GM19372 (cell line): Measurements from ENCODE around the gene RTRAF.

ENCODE experiments used
- ATAC-seq: cut with Tn5 transposase; IDR thresholded peaks from one replicate; pipeline ENCODE4 v1.9.1; 2021; ENCODE audit warnings: mild to moderate bottlenecking, low read depth, moderate library complexity; ENCODE audit not compliant: unreplicated experiment

RTRAF gene

DNA sequence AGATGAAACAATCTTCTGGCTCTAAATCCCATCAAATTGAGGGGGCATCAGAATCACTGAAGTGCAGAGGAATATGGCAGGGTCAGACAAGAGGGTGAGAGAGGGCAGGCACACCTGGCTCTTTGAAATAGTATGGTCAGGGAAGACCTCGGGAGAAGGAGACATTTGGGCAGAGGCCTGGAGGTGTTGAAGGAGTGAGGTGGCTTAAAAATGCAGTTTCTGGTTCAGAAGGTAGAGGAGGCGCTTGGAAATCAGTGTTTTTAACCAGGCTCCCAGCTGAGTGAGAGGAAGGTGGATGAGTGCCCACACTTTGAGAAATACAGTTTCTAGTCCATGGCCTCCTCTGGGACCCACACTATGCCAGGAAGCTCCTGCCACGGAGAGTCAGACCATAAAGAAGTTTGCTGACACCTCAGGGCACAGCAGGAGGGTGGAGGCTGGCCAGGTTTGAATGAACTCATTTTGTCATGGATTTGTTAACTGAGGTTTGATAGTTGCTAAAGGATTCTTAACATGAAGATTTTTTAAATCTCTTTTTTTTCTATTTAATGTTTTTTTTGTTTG is 59.4 kb downstream of the RTRAF start:
- ATAC-seq = no peak

DNA sequence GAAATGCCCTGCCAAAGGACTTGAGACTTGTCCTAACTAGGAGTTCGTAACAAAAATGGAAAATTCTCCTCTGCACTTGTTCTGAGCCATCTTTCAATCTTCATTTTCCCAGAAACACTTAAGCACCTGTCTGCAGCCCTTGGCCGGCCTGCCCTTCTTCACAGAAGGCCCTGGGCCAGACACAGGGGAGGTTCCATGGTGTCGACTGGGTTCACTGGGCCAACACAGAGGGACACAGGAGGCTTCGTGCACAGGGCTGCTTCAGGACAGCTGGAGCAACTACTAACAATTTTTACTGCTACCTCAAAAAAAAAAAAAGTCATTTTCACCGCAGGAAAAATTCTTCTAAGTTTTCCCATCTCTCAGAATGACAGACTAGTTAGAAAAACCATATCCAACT is 59.9 kb downstream of the RTRAF start:
- no peak for ATAC-seq

DNA sequence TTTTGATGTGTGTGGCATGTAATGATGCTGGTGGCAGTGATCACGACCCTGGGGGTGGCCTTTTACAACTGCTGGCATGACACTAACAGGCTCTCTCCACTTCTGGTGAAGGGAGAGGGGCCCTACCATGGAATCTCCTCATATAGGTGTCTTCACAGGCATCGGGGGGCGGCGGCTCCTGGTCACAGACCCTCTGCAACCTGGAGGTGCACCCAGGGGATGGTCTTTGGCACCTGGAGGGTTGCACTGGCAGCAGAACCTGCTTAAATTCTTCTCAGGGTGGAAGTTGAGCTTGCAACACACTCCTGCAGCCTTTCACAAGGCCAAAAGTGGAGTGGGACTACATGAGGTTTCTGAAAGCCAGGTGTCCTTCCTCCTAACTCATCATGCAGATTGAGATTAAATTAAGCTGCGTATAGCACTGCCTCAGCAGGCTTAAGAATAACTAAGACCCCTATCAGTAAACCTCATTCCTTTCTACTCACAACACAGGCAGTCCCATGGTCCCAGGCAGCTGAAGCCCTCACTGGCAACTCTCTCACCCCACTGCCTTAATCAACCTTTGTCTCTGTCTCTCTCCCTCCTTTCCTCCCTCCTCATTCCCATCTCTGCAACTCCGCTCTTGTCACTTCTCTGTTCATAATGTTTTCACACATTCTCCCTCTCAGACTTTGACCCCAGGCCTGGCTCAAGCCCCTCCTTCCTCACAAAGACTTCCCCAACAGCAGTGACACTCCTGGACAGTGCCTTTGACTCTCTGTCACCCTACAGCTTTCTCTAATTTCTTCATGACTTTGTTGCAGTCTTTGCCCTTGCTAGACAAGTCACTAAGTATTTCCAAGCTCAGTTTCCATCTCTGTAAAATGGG is 60.6 kb downstream of the RTRAF start:
- no peak for ATAC-seq

DNA sequence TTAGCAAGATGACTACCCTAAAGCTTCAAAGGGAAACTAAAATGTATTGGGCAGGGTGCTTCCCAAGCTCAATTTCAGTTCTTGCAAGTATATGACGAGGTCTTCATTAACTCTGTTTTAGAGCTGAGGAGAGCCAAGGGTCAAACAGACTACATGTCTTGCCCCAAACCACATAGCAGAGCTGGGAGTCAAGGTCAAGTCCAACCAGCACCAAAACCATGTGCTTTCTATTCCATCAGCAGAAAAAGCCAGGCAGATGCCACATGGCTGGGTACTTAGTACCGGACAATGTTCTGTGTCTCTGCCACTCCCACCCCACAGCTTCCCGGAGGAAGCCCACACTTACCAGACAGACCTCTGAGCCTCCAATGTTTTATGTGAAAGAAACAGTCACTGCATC is 61.9 kb downstream of the RTRAF start:
- no peak for ATAC-seq

DNA sequence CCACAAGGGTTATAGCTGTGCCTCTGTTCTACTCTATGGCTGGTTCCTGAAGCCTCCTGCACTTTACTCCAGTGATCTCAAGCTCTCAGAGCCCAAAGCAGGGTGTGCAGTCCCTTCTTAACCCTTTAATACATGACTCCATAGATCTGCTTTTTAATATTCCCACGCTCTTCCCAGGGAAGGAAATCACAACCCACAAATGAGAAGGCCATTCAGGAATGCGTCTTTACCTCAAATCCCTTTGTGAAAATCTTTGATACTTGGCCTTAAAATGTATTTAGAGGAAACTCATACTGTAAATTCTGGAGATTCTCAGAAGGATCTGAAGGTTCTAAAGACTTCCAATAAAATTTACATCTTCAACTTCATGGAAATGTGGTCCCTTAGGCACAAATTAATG is 62.5 kb downstream of the RTRAF start:
- no peak for ATAC-seq

DNA sequence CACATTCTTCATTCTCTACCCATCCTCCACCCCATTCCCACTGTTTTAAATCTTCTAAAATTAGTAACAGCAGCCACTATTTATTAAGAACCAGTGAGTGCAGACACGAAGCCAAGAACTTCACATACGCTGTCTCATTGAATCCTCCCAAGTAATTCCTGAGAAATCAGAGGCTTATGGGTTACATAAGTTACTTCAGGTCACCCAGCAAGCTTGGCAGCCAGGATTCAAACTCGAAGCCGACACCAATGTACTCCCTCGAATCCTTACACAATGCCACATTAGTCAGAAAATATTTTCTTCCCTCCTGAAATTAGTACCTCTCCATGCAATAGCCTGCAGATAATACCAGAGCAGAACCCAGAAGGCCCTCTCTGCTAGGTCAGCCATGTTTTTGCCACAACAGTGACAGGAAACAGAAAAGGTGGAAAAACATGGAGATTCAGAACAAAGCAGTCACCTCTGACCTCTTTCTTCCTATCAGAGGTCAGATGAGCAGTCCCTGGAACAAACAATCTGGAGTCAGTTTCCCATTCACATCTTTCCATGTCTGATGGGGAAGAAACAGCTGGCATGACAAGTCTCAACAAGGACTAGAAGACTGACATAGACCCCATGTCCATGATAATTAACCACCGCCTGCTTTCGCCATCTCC is 63.1 kb downstream of the RTRAF start:
- ATAC-seq = no peak

DNA sequence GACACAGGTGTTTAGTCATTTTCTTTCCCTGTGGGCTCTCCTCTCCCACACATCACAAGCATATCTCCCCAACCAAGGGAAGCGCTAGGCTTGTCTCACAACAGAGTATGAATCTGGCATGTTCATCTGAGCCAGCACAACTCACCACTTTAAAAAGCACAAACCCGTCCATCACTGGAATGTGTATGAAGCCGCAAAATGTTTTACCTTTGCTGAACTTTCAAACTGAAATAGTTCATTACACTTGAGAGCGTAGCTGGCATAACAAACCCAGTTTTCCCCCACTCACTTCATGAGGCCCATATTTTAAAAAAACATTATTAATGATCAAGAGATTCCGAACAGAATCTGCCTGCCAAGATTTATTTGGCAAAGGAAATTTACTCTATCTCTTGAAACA is 63.7 kb downstream of the RTRAF start:
- no peak for ATAC-seq

DNA sequence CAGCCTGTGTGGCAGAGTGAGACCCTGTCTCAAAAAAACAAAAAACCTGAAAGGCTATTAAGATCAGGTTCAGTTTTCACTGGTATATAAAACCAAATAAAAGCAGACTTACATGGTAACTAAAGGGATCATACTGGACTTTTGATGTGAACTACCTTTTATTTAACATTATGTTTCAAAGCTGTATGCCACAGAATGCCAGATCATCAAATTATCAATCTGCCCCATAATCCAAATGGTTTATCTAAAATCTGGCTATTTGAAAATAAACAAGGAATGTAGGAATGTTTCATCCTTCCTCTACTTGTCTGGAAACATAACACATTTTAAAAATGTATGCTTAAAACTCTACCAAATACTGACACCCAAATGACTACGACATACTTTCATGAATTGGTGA is 65.3 kb downstream of the RTRAF start:
- no peak for ATAC-seq

DNA sequence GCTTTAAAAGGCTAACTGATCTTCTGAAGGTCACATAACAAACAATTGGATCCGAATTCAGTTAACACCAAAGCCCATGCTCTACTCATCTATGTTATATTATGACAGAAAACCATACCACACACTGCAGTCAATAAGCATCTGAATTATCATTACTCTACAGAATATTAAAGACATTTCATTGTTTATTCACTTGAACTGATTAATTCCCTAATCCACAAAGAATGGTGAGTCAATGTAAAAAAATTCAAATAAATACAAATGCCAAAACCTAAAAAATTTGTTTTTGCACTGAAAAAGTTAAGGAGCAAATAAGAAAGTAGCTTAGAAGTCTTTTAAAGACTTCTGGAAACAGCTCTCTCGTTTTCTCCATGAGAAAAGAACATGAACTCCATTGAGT is 65.8 kb downstream of the RTRAF start:
- no peak for ATAC-seq

DNA sequence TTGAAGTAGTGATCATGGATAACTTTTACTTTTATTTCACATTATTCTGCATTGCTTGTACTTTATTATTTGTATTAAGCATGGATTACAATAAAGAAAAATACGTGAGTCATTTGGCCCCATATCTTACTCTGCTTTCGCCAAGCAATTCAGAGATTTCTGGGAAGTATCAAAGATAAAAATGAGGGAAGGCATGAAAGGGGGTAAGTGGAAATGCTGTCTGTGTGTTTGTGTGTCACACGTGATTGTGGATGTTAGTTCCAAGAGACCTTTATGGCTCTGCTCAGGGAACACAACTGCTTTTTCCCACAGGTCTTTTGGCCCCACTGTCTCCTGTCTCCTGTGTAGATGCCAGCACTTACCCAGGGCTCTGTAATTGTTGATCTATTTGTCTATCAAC is 69.0 kb downstream of the RTRAF start:
- no peak for ATAC-seq

DNA sequence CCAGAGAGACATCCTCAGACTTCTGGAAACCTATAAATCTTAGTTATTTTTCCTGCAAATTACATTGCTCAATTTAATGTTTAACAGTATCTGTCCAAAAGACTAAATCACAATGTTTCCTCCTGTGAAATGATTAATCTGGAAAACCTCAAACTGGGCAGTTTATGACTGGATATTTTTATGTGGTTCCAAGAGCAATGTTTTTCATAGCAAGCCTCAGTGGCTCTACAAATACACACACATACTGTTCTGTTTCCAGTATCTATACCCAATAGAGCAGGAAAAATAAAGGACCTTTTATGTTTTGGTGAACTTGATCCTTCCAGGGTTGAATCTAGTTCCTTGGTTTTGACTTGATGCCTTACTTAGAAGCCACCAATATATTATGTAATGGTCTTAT is 70.3 kb downstream of the RTRAF start:
- ATAC-seq = no peak

DNA sequence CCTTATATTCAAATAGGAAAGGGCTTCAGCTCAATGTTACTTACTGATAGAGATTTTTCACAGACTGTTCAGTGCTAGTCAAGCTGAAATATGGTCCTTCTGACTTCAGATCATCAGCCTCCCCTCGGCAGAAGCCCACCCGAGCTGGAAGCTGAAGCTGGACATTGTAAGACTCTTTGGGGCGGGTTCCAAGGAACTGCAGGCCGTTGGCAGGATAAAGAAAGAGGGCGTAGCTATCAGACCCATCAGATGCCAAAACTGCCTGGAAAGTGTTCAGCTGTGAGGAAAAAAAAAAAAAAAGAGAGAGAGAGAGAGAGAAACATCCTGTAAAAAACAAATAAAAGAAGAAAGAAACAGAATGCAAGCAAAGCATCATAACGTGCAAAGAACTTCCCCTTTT is 70.7 kb downstream of the RTRAF start:
- no peak for ATAC-seq
